Measurements from ENCODE around the gene FBXO39.

Gene FBXO39

DNA sequence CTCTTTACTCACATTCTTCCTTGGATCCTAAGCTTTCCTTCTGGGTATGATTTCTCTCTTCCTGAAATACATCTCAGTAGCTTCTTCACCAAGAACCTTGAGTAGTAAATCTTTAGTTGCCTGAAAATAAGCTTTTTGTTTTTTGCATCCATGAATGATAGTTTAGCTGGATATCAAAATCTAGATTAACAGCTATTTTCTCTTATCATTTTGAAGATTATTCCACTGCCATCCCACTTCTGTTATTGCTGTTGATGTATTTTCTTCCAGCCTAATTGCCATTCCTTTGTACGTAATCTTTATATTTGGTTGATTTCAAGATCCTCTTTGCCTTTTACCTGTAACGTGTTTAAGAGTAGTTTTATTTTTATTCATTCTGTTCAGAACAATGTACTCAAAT, 7.6 kb upstream of the FBXO39 start:
- TF ChIP-seq FOXP2 (optimal IDR thresholded peaks at IDR 0.05; ENCODE audit: borderline replicate concordance, extremely low read depth, extremely low read length, insufficient read depth) = no peak

DNA sequence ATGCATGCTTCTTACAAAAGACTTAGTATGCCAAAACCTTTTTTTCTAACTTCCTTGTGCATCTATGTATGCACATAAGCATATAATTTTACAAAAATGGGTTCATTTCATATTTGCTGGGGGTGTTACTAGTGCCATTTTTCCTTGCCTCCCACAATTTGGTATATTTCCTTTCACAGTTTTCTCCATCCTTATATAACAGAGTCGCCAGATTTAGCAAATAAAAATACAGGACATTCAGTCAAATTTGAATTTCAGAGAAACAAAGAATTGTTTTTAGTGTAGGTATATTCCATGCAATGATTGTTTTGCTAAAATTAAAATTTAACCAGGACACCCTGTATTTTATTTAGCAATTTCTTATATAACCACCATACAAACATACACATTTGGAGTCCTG, 4.0 kb upstream of the FBXO39 start:
- TF ChIP-seq FOXP2 (optimal IDR thresholded peaks at IDR 0.05; ENCODE audit: borderline replicate concordance, extremely low read depth, extremely low read length, insufficient read depth) (no peak), SIN3A (IDR thresholded peaks at IDR 0.05; ENCODE audit: borderline replicate concordance, insufficient read depth, low read length) (no peak), TAF1 (IDR thresholded peaks at IDR 0.05; ENCODE audit: borderline replicate concordance, insufficient read depth, low read length) (no peak), POLR2AphosphoS5 (IDR thresholded peaks at IDR 0.05; ENCODE audit: low read depth, low read length) (no peak)
- TF ChIP-seq, protein P1, sequence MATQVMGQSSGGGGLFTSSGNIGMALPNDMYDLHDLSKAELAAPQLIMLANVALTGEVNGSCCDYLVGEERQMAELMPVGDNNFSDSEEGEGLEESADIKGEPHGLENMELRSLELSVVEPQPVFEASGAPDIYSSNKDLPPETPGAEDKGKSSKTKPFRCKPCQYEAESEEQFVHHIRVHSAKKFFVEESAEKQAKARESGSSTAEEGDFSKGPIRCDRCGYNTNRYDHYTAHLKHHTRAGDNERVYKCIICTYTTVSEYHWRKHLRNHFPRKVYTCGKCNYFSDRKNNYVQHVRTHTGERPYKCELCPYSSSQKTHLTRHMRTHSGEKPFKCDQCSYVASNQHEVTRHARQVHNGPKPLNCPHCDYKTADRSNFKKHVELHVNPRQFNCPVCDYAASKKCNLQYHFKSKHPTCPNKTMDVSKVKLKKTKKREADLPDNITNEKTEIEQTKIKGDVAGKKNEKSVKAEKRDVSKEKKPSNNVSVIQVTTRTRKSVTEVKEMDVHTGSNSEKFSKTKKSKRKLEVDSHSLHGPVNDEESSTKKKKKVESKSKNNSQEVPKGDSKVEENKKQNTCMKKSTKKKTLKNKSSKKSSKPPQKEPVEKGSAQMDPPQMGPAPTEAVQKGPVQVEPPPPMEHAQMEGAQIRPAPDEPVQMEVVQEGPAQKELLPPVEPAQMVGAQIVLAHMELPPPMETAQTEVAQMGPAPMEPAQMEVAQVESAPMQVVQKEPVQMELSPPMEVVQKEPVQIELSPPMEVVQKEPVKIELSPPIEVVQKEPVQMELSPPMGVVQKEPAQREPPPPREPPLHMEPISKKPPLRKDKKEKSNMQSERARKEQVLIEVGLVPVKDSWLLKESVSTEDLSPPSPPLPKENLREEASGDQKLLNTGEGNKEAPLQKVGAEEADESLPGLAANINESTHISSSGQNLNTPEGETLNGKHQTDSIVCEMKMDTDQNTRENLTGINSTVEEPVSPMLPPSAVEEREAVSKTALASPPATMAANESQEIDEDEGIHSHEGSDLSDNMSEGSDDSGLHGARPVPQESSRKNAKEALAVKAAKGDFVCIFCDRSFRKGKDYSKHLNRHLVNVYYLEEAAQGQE (IDR thresholded peaks at IDR 0.05; ENCODE audit: insufficient read depth in 1 of 2, low read depth in 2 of 2, low read length in 2 of 2) = no peak

DNA sequence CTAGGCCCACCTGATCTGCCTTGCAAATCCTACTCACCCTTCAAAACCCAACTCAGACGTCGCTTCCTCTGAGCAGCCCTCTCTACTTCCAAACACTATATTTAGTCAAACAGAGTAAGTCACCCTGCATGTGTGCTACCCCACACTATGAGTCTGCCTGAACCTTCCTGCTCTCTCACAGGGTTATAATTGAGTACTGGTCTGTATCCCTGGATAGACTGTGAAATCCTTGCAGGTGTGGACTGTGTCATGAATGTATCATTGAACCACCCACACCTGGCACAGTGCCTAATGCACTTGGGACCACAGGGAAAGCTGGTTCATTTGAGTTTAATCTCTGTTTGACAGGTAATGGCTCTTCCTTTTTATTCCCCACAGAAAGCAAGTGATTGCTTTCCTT, 3.4 kb downstream of the FBXO39 start:
- TF ChIP-seq SIN3A (IDR thresholded peaks at IDR 0.05; ENCODE audit: borderline replicate concordance, insufficient read depth, low read length) (no peak), POLR2AphosphoS5 (IDR thresholded peaks at IDR 0.05; ENCODE audit: low read depth, low read length) (no peak), TAF1 (IDR thresholded peaks at IDR 0.05; ENCODE audit: borderline replicate concordance, insufficient read depth, low read length) (no peak), FOXP2 (optimal IDR thresholded peaks at IDR 0.05; ENCODE audit: borderline replicate concordance, extremely low read depth, extremely low read length, insufficient read depth) (no peak)
- TF ChIP-seq, protein P1 (IDR thresholded peaks at IDR 0.05; ENCODE audit: insufficient read depth in 1 of 2, low read depth in 2 of 2, low read length in 2 of 2) = no peak

DNA sequence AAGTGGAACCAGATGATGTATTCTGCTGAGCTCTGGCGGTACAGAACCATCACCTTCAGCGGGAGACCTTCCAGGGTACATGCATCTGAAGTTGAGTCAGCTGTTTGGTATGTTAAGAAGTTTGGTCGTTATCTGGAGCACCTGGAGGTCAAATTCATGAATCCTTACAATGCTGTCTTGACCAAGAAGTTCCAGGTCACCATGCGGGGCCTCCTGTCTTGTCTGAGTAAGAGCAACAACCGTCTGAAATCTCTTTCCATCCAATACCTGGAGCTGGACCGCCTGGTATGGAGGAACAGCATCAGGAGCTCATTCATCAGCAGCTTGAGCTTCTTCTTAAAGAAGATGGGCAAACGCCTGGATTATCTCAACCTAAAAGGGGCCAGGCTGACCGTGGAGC, 4.0 kb downstream of the FBXO39 start:
- TF ChIP-seq FOXP2 (optimal IDR thresholded peaks at IDR 0.05; ENCODE audit: borderline replicate concordance, extremely low read depth, extremely low read length, insufficient read depth) (no peak), SIN3A (IDR thresholded peaks at IDR 0.05; ENCODE audit: borderline replicate concordance, insufficient read depth, low read length) (no peak), POLR2AphosphoS5 (IDR thresholded peaks at IDR 0.05; ENCODE audit: low read depth, low read length) (no peak), TAF1 (IDR thresholded peaks at IDR 0.05; ENCODE audit: borderline replicate concordance, insufficient read depth, low read length) (no peak)
- TF ChIP-seq, protein P1 (IDR thresholded peaks at IDR 0.05; ENCODE audit: insufficient read depth in 1 of 2, low read depth in 2 of 2, low read length in 2 of 2) = no peak

DNA sequence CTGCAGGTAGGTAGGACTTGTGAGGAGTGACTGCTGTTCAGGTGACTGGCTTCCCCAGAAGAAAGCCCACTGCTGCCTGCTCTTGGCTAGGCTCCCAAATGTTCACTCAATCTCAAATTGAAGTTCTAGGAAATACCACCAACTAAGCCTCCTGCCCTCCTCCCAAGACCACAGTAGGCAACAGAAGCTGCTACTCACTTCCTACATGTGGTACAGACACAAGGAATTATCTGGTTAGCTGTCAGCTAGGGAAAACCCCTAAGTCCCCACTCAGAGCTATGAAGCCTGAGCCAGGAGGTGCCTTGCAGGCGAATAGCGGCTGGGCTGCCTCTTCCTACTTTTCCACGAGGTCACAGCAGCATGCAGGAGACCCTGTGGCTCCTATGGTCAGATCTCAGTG, 4.9 kb downstream of the FBXO39 start:
- TF ChIP-seq FOXP2 (optimal IDR thresholded peaks at IDR 0.05; ENCODE audit: borderline replicate concordance, extremely low read depth, extremely low read length, insufficient read depth) = no peak

DNA sequence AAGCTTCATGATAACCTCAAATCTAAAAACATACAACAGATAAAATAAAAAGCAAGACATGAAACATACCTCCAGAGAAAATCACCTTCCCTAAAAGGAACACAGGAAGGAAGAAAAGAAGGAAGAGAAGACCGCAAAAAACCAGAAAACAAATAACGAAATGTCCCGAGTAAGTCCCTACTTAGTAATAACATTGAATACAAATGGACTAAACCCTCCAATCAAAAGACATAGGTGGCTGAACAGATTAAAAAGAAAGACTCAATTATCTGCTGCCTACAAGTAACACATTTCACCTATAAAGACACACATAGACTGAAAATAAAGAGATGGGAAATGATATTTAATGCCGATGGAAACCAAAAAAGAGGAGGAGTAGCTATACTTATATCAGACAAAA, 6.2 kb downstream of the FBXO39 start:
- TF ChIP-seq, protein P1 (IDR thresholded peaks at IDR 0.05; ENCODE audit: insufficient read depth in 1 of 2, low read depth in 2 of 2, low read length in 2 of 2) = no peak

Data from PFSK-1 (cell line).